Measurements from ENCODE around the gene CCDC124.

GRCh38 chr19:17977021-17977420, 44.2 kb downstream of the CCDC124 start:
- TF ChIP-seq, protein P1, sequence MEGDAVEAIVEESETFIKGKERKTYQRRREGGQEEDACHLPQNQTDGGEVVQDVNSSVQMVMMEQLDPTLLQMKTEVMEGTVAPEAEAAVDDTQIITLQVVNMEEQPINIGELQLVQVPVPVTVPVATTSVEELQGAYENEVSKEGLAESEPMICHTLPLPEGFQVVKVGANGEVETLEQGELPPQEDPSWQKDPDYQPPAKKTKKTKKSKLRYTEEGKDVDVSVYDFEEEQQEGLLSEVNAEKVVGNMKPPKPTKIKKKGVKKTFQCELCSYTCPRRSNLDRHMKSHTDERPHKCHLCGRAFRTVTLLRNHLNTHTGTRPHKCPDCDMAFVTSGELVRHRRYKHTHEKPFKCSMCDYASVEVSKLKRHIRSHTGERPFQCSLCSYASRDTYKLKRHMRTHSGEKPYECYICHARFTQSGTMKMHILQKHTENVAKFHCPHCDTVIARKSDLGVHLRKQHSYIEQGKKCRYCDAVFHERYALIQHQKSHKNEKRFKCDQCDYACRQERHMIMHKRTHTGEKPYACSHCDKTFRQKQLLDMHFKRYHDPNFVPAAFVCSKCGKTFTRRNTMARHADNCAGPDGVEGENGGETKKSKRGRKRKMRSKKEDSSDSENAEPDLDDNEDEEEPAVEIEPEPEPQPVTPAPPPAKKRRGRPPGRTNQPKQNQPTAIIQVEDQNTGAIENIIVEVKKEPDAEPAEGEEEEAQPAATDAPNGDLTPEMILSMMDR (IDR thresholded peaks at IDR 0.05): no peak
- no peak for TF ChIP-seq POLR2A (IDR thresholded peaks at IDR 0.05)
